Calu3 (cell line): ENCODE results near the gene HOXA11. TPM values are rescaled to one million over a fixed set of nuclear protein-coding genes. Genes with fewer than 3 reads are reported as not detected.

Source experiments
- BruUV-seq: library from RNA; stranded (reverse); fragments of 400-500 nt; replicated peaks from 2 replicates; lab custom pipeline; 2021; lab: Mats Ljungman, UMichigan
- CTCF ChIA-PET: fragments of 300-600 bp; sonication (Branson Sonifier 250); formaldehyde crosslinking; loops from one replicate; lab custom pipeline; 2022; ENCODE audit warnings: antibody characterized with exemption; lab: Charles Lee
- DNase-seq: peaks from one replicate; pipeline ENCODE4 v3.0.0; 2022
- H3K27ac Mint-ChIP-seq: one replicate; pipeline ENCODE4 v1.8.0; 2022; ENCODE audit warnings: mixed read lengths; ENCODE audit not compliant: unreplicated experiment
- H3K27me3 Mint-ChIP-seq: one replicate; pipeline ENCODE4 v1.8.0; 2022; ENCODE audit warnings: mixed read lengths; ENCODE audit not compliant: unreplicated experiment
- H3K36me3 Mint-ChIP-seq: one replicate; pipeline ENCODE4 v1.8.0; 2022; ENCODE audit warnings: mild to moderate bottlenecking, moderate library complexity, mixed read lengths; ENCODE audit not compliant: insufficient read depth, unreplicated experiment
- H3K4me1 Mint-ChIP-seq: one replicate; pipeline ENCODE4 v1.8.0; 2022; ENCODE audit warnings: mild to moderate bottlenecking, low read depth, mixed read lengths; ENCODE audit not compliant: unreplicated experiment
- H3K4me3 Mint-ChIP-seq: one replicate; pipeline ENCODE4 v1.8.0; 2022; ENCODE audit warnings: mild to moderate bottlenecking, low read depth, moderate library complexity, mixed read lengths; ENCODE audit not compliant: unreplicated experiment
- H3K9me3 Mint-ChIP-seq: one replicate; pipeline ENCODE4 v1.8.0; 2022; ENCODE audit warnings: low read depth, mixed read lengths; ENCODE audit not compliant: unreplicated experiment
- intact Hi-C: fragments of 100-400 bp; cut with micrococcal nuclease; formaldehyde crosslinking; loops from one replicate; pipeline ENCODE4 v1.10.0; 2022; ENCODE audit not compliant: unreplicated experiment
- total RNA-seq: library from RNA; stranded (reverse); gene quantifications from 2 replicates; pipeline ENCODE4 v1.2.3, GENCODE V29; 2022
- TF ChIP-seq, protein P1 (sequence below): fragments of 200-600 bp; IDR thresholded peaks from one replicate; pipeline ENCODE4 v1.8.0; 2022; ENCODE audit warnings: antibody characterized with exemption; ENCODE audit not compliant: unreplicated experiment

HOXA11 gene
- total RNA-seq, 1 experiment from 2014 or later = 0.54 TPM

DNA sequence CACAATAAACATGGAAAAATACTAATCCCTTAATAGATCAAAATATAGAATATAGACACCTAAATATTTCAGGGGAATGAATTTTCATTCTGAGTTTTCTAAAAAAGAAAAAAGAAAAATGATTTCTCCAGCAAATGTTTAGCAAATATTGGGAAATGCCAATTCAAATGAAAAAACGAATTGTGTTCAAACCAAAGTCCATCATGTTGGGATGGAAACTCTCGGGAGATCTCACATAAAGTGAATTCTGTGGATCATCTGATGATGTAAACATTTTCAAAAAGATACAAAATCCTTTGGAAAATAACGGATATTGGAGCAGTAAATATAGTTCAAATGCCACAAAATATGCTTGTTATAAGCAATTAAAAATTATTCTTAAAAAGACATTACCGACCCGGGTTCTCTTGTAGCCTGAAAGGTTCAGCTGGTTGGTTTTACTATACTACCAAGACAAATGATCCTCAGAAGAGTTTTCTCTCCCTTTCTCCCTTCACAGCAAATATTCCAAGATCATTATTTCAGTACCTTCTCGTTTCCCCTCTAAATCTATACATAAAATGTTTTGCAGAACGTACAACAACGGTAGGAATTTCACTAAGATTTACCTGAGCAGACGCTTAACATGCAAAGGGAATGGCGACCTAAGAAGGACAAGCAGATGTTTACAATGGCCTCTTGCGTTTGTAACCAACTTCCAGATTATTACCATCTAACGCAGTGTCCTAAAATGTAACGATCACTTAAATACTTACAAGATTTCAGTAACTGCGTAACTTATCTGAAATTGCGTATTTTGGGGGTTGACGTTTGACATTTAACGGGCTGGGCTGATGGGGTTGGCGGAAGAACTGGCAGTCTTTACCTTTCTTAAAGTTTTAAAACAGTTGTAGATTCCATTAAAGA is 12.4 kb upstream of the HOXA11 start:
- H3K9me3 Mint-ChIP-seq = no peaks in the 10 kb centered on the region
- no peak overlapping the region for H3K27ac Mint-ChIP-seq
- H3K4me3 Mint-ChIP-seq = no peak overlapping the region
- BruUV-seq = TSS peak; percentile 72
- peaks cover 10% of the 10 kb centered on the region for H3K4me1 Mint-ChIP-seq
- CTCF ChIA-PET = no interaction called here
- peaks cover 29% of the 10 kb centered on the region for H3K27me3 Mint-ChIP-seq
- DNase-seq = no peak
- peaks cover 25% of the 10 kb centered on the region for H3K36me3 Mint-ChIP-seq
- TF ChIP-seq, protein P1, sequence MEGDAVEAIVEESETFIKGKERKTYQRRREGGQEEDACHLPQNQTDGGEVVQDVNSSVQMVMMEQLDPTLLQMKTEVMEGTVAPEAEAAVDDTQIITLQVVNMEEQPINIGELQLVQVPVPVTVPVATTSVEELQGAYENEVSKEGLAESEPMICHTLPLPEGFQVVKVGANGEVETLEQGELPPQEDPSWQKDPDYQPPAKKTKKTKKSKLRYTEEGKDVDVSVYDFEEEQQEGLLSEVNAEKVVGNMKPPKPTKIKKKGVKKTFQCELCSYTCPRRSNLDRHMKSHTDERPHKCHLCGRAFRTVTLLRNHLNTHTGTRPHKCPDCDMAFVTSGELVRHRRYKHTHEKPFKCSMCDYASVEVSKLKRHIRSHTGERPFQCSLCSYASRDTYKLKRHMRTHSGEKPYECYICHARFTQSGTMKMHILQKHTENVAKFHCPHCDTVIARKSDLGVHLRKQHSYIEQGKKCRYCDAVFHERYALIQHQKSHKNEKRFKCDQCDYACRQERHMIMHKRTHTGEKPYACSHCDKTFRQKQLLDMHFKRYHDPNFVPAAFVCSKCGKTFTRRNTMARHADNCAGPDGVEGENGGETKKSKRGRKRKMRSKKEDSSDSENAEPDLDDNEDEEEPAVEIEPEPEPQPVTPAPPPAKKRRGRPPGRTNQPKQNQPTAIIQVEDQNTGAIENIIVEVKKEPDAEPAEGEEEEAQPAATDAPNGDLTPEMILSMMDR = no peak
- intact Hi-C loops = loop anchor here (2.0 to 5.0 kb wide), 3 partner anchors 407 to 723 kb away; no protein-coding TSS in a partner anchor

DNA sequence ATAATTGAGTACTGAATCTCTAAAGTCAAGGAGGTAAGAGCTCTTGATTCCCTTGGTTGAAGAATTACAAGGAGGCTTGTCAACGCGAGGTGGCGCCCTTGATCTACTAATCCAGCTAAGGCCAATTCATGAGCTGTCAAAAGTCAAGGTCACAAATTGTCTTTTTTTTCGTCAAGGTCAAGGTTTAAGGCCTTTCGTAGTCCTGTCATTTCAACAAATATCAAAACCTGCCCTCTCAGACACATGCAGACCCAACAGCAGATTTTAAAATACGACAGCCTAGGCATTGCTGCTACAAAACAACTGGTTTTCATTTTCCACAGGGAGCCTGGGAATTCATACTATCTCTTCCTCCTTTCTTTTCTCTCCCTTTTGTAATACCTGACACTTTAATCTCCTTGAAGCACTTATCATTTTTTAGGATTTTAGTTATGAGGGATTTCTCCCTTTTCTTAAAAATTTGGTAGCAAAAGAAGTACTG is 11.3 kb upstream of the HOXA11 start:
- no peak overlapping the region for H3K4me3 Mint-ChIP-seq
- peak; percentile 89 for DNase-seq
- intact Hi-C loops = loop anchor here (1.0 to 5.0 kb wide), 5 partner anchors 379 to 824 kb away; no protein-coding TSS in a partner anchor

DNA sequence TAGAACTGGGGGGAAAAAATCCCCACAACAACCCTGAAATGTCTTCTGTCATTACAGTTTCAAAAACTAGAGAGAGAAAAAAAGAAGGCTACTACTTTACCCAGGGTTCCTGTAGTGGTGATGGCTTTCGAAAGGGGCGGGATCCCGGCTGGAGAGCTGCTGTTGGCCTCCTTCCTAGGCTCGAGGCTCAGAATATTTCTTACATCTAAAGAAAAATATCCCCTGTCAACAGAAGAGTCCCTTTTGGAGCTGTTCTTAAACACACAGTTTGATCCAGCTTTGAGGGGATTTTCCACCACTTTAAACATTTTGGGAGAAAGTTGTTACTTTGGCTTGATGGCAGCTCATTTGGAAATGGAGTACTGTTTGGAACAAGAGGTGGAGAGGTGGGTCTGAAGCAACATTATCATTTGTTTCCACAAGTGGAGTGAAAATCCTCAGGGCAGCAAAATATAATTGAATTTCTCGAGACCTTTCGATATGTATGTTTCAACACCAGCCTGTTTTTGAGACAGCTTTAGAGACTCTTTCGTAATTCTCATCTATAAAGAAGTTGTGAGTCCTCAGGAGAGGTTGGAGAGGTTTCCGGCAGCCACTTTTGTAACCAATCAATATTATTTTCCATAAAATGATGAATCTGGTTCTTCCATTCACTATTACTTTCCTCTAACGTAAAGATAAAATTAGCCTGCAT is 9.8 kb upstream of the HOXA11 start:
- DNase-seq = no peak
- intact Hi-C loops = loop anchor here (5.0 kb wide), 1 partner anchor 577 kb away; no protein-coding TSS in a partner anchor
- Mint-ChIP-seq H3K4me3 (no peak overlapping the region), H3K27me3 (peaks cover 47% of the 10 kb centered on the region), H3K9me3 (no peaks in the 10 kb centered on the region), H3K36me3 (peaks cover 16% of the 10 kb centered on the region), H3K27ac (no peak overlapping the region), H3K4me1 (no peaks in the 10 kb centered on the region)
- CTCF ChIA-PET = interaction anchor here (0.5 kb wide), 1 partner anchor 411 kb away, joined by 15 read pairs; no protein-coding TSS in a partner anchor
- no TSS peak for BruUV-seq
- TF ChIP-seq, protein P1 = no peak

More for the DNA sequence above, 11.3 kb upstream of the HOXA11 start:
- Mint-ChIP-seq H3K27ac (no peak overlapping the region), H3K36me3 (peaks cover 29% of the 10 kb centered on the region), H3K27me3 (peaks cover 40% of the 10 kb centered on the region), H3K4me1 (peaks cover 10% of the 10 kb centered on the region), H3K9me3 (no peaks in the 10 kb centered on the region)
- TF ChIP-seq, protein P1 = peak; percentile 93
- BruUV-seq = no TSS peak
- CTCF ChIA-PET = interaction anchor here (0.6 to 1.5 kb wide), 33 partner anchors 10 to 900 kb away, joined by 3 to 45 read pairs (median 4); partner anchors contain the start of gene HOXA11

DNA sequence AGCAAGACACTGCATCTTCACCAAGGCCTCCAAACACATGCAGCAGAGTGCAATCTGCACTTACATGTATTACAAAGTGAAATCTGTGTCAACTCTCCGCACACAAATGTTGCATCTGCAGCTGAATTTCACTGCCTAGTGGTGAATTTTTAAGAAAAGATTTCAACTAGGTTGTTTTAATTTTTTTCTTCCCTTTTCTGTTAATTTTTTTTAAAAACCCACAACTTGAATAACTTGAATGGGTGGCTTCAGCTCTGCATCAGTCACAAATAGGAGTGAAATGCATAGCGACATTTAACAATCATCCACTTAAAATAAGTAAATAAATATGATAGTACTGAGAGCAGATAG is 8.9 kb upstream of the HOXA11 start:
- peaks cover 56% of the 10 kb centered on the region for H3K27me3 Mint-ChIP-seq
- TF ChIP-seq, protein P1 = no peak
- H3K36me3 Mint-ChIP-seq = peaks cover 8% of the 10 kb centered on the region
- BruUV-seq = no TSS peak
- no peak overlapping the region for H3K4me3 Mint-ChIP-seq
- CTCF ChIA-PET = no interaction called here
- H3K4me1 Mint-ChIP-seq = no peaks in the 10 kb centered on the region
- no peak overlapping the region for H3K27ac Mint-ChIP-seq
- no peaks in the 10 kb centered on the region for H3K9me3 Mint-ChIP-seq
- intact Hi-C loops = no loop called here
- DNase-seq = no peak
